Calu3 (cell line): ENCODE results near the gene HOXA9. TPM values are rescaled to one million over a fixed set of nuclear protein-coding genes. Genes with fewer than 3 reads are reported as not detected.

Experiments
- BruUV-seq: library from RNA; stranded (reverse); fragments of 400-500 nt; replicated peaks from 2 replicates; lab custom pipeline; 2021; lab: Mats Ljungman, UMichigan
- CTCF ChIA-PET: fragments of 300-600 bp; sonication (Branson Sonifier 250); formaldehyde crosslinking; loops from one replicate; lab custom pipeline; 2022; ENCODE audit warnings: antibody characterized with exemption; lab: Charles Lee
- DNase-seq: peaks from one replicate; pipeline ENCODE4 v3.0.0; 2022
- H3K27ac Mint-ChIP-seq: one replicate; pipeline ENCODE4 v1.8.0; 2022; ENCODE audit warnings: mixed read lengths; ENCODE audit not compliant: unreplicated experiment
- H3K27me3 Mint-ChIP-seq: one replicate; pipeline ENCODE4 v1.8.0; 2022; ENCODE audit warnings: mixed read lengths; ENCODE audit not compliant: unreplicated experiment
- H3K36me3 Mint-ChIP-seq: one replicate; pipeline ENCODE4 v1.8.0; 2022; ENCODE audit warnings: mild to moderate bottlenecking, moderate library complexity, mixed read lengths; ENCODE audit not compliant: insufficient read depth, unreplicated experiment
- H3K4me1 Mint-ChIP-seq: one replicate; pipeline ENCODE4 v1.8.0; 2022; ENCODE audit warnings: mild to moderate bottlenecking, low read depth, mixed read lengths; ENCODE audit not compliant: unreplicated experiment
- H3K4me3 Mint-ChIP-seq: one replicate; pipeline ENCODE4 v1.8.0; 2022; ENCODE audit warnings: mild to moderate bottlenecking, low read depth, moderate library complexity, mixed read lengths; ENCODE audit not compliant: unreplicated experiment
- H3K9me3 Mint-ChIP-seq: one replicate; pipeline ENCODE4 v1.8.0; 2022; ENCODE audit warnings: low read depth, mixed read lengths; ENCODE audit not compliant: unreplicated experiment
- CTCF ChIP-seq: fragments of 200-600 bp; IDR thresholded peaks from one replicate; pipeline ENCODE4 v1.8.0; 2022; ENCODE audit warnings: antibody characterized with exemption; ENCODE audit not compliant: unreplicated experiment
- intact Hi-C: fragments of 100-400 bp; cut with micrococcal nuclease; formaldehyde crosslinking; loops from one replicate; pipeline ENCODE4 v1.10.0; 2022; ENCODE audit not compliant: unreplicated experiment
- microRNA-seq: library from miRNA; unstranded; fragments of <30 nt; microRNA quantifications from one replicate; pipeline ENCODE4 v1.2.0, GENCODE V29; 2022
- total RNA-seq: library from RNA; stranded (reverse); gene quantifications from 2 replicates; pipeline ENCODE4 v1.2.3, GENCODE V29; 2022

HOXA9 gene
- total RNA-seq, 1 experiment from 2014 or later: 2.5 TPM

- Mint-ChIP-seq H3K36me3 (peaks cover 51% of the 10 kb centered on the region), H3K27me3 (no peaks in the 10 kb centered on the region)
These were observed 50.5 kb downstream of the HOXA9 start for GRCh38 chr7:27114881-27115220.

GRCh38 chr7:27113991-27114769 lies 51.2 kb downstream of the HOXA9 start:
- intact Hi-C loops: loop anchor here (2.0 kb wide), 1 partner anchor 15 kb away; no protein-coding TSS in a partner anchor
- H3K27ac Mint-ChIP-seq: peak overlapping the region; percentile 74
- peaks cover 50% of the 10 kb centered on the region for H3K36me3 Mint-ChIP-seq
- H3K4me1 Mint-ChIP-seq: peaks cover 53% of the 10 kb centered on the region
- no peaks in the 10 kb centered on the region for H3K27me3 Mint-ChIP-seq
- no peaks in the 10 kb centered on the region for H3K9me3 Mint-ChIP-seq
- no peak for TF ChIP-seq CTCF
- CTCF ChIA-PET: interaction anchor here (0.5 to 2.6 kb wide), 2 partner anchors 15 to 239 kb away, joined by 5 to 19 read pairs; no protein-coding TSS in a partner anchor
- no TSS peak for BruUV-seq
- H3K4me3 Mint-ChIP-seq: peak overlapping the region; percentile 78
- peak; percentile 64 for DNase-seq

More at GRCh38 chr7:27114881-27115220, 50.5 kb downstream of the HOXA9 start:
- CTCF ChIA-PET: interaction anchor here (0.7 to 2.6 kb wide), 2 partner anchors 16 to 761 kb away, joined by 3 to 19 read pairs; no protein-coding TSS in a partner anchor
- Mint-ChIP-seq H3K27ac (peak overlapping the region; percentile 74), H3K9me3 (no peaks in the 10 kb centered on the region), H3K4me3 (peak overlapping the region; percentile 78), H3K4me1 (peaks cover 60% of the 10 kb centered on the region)
- no peak for TF ChIP-seq CTCF
- DNase-seq: no peak
- BruUV-seq: no TSS peak
- intact Hi-C loops: loop anchor here (2.0 kb wide), 1 partner anchor 16 kb away; no protein-coding TSS in a partner anchor

GRCh38 chr7:27112955-27113949 lies 52.1 kb downstream of the HOXA9 start:
- Mint-ChIP-seq H3K27me3 (no peaks in the 10 kb centered on the region), H3K9me3 (no peaks in the 10 kb centered on the region), H3K4me1 (peaks cover 49% of the 10 kb centered on the region), H3K4me3 (peak overlapping the region; percentile 78), H3K36me3 (peaks cover 47% of the 10 kb centered on the region), H3K27ac (peak overlapping the region; percentile 71)
- BruUV-seq: no TSS peak
- intact Hi-C loops: no loop called here
- peak; percentile 67 for DNase-seq
- TF ChIP-seq CTCF: no peak
- CTCF ChIA-PET: interaction anchor here (0.5 to 2.6 kb wide), 3 partner anchors 14 to 238 kb away, joined by 3 to 19 read pairs (median 5); no protein-coding TSS in a partner anchor

Small RNA genes lying within 50 kb of the gene (microRNA-seq; reads per million reads assigned to microRNA genes)
- gene MIR196B: 3,614 reads per million, percentile 90 among the genes with 10 or more reads in this experiment

Other genes starting within 250 kb of the HOXA9 start
- gene HOXA1, start 69.5 kb downstream of the HOXA9 start, total RNA-seq: 0.24 and 0.44 TPM in 2 replicates
- gene HOXA2, start 62.9 kb downstream of the HOXA9 start, total RNA-seq: 1.9 and 3.2 TPM in 2 replicates
- 1.0 and 1.2 TPM in 2 replicates for gene HOXA4, start 34.8 kb downstream of the HOXA9 start, total RNA-seq
- gene HOXA5, start 21.9 kb downstream of the HOXA9 start, total RNA-seq: 8.3 and 10.6 TPM in 2 replicates
- gene HOXA6, start 17.8 kb downstream of the HOXA9 start, total RNA-seq: 11.4 and 12.4 TPM in 2 replicates
- 15.9 and 20.9 TPM in 2 replicates for gene HOXA3, start 13.0 kb downstream of the HOXA9 start, total RNA-seq
- not detected in 2 replicates for gene HOXA7, start 8.9 kb downstream of the HOXA9 start, total RNA-seq
- 11.8 and 12.1 TPM in 2 replicates for gene HOXA10, start 8.8 kb upstream of the HOXA9 start, total RNA-seq
- 0.39 and 0.54 TPM in 2 replicates for gene HOXA11, start 19.7 kb upstream of the HOXA9 start, total RNA-seq
- 1.3 and 1.6 TPM in 2 replicates for gene HOXA13, start 34.6 kb upstream of the HOXA9 start, total RNA-seq
- not detected in 2 replicates for gene EVX1, start 77.3 kb upstream of the HOXA9 start, total RNA-seq